Hepatocyte (in vitro differentiated cells): Measurements from ENCODE around the gene E2F1. TPM values are rescaled to one million over a fixed set of nuclear protein-coding genes. Genes with fewer than 3 reads are reported as not detected.

Experiments
- DNase-seq: peaks from one replicate; pipeline ENCODE4 v3.0.0-alpha.2; 2016; ENCODE audit warnings: low spot score
- H2AFZ ChIP-seq: fragments of 200-600 bp; sonication (generic); 2 replicates; pipeline ENCODE4 v1.6.0; 2016; ENCODE audit warnings: antibody characterized with exemption, mild to moderate bottlenecking
- H3K27ac ChIP-seq: fragments of 200-600 bp; sonication (generic); 2 replicates; pipeline ENCODE4 v1.5.1; 2016; ENCODE audit warnings: mild to moderate bottlenecking
- H3K27me3 ChIP-seq: fragments of 200-600 bp; sonication (generic); 2 replicates; pipeline ENCODE4 v1.6.1; 2016
- H3K36me3 ChIP-seq: fragments of 200-600 bp; sonication (generic); replicated peaks from 2 replicates; pipeline ENCODE4 v1.5.1; 2016; ENCODE audit warnings: low read depth; ENCODE audit not compliant: insufficient read depth
- H3K4me1 ChIP-seq: fragments of 200-600 bp; sonication (generic); 2 replicates; pipeline ENCODE4 v1.5.1; 2016; ENCODE audit warnings: mild to moderate bottlenecking, moderate library complexity; ENCODE audit not compliant: insufficient read depth
- H3K4me2 ChIP-seq: fragments of 200-600 bp; sonication (generic); 2 replicates; pipeline ENCODE4 v1.6.0; 2016
- H3K4me3 ChIP-seq: fragments of 200-600 bp; sonication (generic); 2 replicates; pipeline ENCODE4 v1.5.1; 2016; ENCODE audit warnings: mild to moderate bottlenecking
- H3K79me2 ChIP-seq: fragments of 200-600 bp; sonication (generic); 2 replicates; pipeline ENCODE4 v1.6.0; 2017; ENCODE audit warnings: mild to moderate bottlenecking
- H3K9me2 ChIP-seq: fragments of 200-600 bp; sonication (generic); replicated peaks from 2 replicates; pipeline ENCODE4 v1.6.0; 2017; ENCODE audit warnings: mild to moderate bottlenecking; ENCODE audit not compliant: insufficient read depth
- H3K9me3 ChIP-seq: fragments of 200-600 bp; sonication (generic); 2 replicates; pipeline ENCODE4 v1.5.1; 2016; ENCODE audit warnings: low read depth, mild to moderate bottlenecking
- H4K20me1 ChIP-seq: fragments of 200-600 bp; sonication (generic); 2 replicates; pipeline ENCODE4 v1.6.0; 2016; ENCODE audit warnings: mild to moderate bottlenecking; ENCODE audit not compliant: insufficient read depth, poor library complexity, severe bottlenecking
- EZH2 ChIP-seq: fragments of 200-600 bp; sonication (generic); IDR thresholded peaks from 2 replicates; pipeline ENCODE4 v1.6.1; 2016; ENCODE audit warnings: antibody characterized with exemption, mild to moderate bottlenecking, borderline replicate concordance
- EZH2phosphoT487 ChIP-seq: fragments of 200-600 bp; sonication (generic); IDR thresholded peaks from one replicate; pipeline ENCODE4 v1.6.1; 2018; ENCODE audit warnings: antibody characterized with exemption, mild to moderate bottlenecking, low read depth, moderate library complexity; ENCODE audit not compliant: unreplicated experiment, severe bottlenecking
- WGBS: methylation state at CpG from one replicate; pipeline ENCODE4 v1.1.6; 2016; ENCODE audit warnings: low lambda C conversion rate; ENCODE audit errors: missing lambda C conversion rate; 5-methylcytosine and 5-hydroxymethylcytosine counted together
- polyA plus RNA-seq: library from polyadenylated mRNA; unstranded; fragments of >200 nt; fragmentation: Nextera tagmentation; extraction: Ambion mirVana; gene quantifications from 2 replicates; pipeline ENCODE4 v1.2.1, GENCODE V29; 2016
- total RNA-seq: library from RNA; depleted of rRNA; stranded (reverse); fragments of >200 nt; gene quantifications from 2 replicates; pipeline ENCODE4 v1.2.3, GENCODE V29; 2014
- TF ChIP-seq, protein P1 (sequence below): fragments of 200-600 bp; sonication (generic); IDR thresholded peaks from 2 replicates; pipeline ENCODE4 v1.5.1; 2016; ENCODE audit warnings: antibody characterized with exemption, mild to moderate bottlenecking; ENCODE audit not compliant: poor library complexity

E2F1 gene
- total and polyA plus RNA-seq, 2 experiments from 2014 or later, result 9.1 to 11.8 TPM

GRCh38 chr20:33731693-33732165, 45.5 kb upstream of the E2F1 start, which contains the start of gene ZNF341:
TSS of gene ZNF341 (plus strand) at chr20:33731996. CDS start at chr20:33732022, 26 bp downstream.
- no peaks in the 10 kb centered on the region for H3K9me2 ChIP-seq
- H2AFZ ChIP-seq, result peak within 1 kb of the TSS; percentile 91
- no peaks in the 10 kb centered on the region for H4K20me1 ChIP-seq
- H3K4me1 ChIP-seq, result peaks cover 26% of the 10 kb centered on the region
- no peaks in the 10 kb centered on the region for H3K27me3 ChIP-seq
- peak within 1 kb of the TSS; percentile 89 for H3K4me2 ChIP-seq
- peaks cover 4% of the 10 kb centered on the region for H3K9me3 ChIP-seq
- WGBS, result 13% methylated on average over 38 of the region's 57 CpGs
- peak within 1 kb of the TSS; percentile 95 for H3K27ac ChIP-seq
- peak; percentile 97 for DNase-seq
- no peaks in the 10 kb centered on the region for H3K79me2 ChIP-seq
- TF ChIP-seq, protein P1, sequence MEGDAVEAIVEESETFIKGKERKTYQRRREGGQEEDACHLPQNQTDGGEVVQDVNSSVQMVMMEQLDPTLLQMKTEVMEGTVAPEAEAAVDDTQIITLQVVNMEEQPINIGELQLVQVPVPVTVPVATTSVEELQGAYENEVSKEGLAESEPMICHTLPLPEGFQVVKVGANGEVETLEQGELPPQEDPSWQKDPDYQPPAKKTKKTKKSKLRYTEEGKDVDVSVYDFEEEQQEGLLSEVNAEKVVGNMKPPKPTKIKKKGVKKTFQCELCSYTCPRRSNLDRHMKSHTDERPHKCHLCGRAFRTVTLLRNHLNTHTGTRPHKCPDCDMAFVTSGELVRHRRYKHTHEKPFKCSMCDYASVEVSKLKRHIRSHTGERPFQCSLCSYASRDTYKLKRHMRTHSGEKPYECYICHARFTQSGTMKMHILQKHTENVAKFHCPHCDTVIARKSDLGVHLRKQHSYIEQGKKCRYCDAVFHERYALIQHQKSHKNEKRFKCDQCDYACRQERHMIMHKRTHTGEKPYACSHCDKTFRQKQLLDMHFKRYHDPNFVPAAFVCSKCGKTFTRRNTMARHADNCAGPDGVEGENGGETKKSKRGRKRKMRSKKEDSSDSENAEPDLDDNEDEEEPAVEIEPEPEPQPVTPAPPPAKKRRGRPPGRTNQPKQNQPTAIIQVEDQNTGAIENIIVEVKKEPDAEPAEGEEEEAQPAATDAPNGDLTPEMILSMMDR, result peak; percentile 99
- no peak for TF ChIP-seq EZH2
- peak within 1 kb of the TSS; percentile 48 for H3K4me3 ChIP-seq
- no peaks in the 10 kb centered on the region for H3K36me3 ChIP-seq

DNA sequence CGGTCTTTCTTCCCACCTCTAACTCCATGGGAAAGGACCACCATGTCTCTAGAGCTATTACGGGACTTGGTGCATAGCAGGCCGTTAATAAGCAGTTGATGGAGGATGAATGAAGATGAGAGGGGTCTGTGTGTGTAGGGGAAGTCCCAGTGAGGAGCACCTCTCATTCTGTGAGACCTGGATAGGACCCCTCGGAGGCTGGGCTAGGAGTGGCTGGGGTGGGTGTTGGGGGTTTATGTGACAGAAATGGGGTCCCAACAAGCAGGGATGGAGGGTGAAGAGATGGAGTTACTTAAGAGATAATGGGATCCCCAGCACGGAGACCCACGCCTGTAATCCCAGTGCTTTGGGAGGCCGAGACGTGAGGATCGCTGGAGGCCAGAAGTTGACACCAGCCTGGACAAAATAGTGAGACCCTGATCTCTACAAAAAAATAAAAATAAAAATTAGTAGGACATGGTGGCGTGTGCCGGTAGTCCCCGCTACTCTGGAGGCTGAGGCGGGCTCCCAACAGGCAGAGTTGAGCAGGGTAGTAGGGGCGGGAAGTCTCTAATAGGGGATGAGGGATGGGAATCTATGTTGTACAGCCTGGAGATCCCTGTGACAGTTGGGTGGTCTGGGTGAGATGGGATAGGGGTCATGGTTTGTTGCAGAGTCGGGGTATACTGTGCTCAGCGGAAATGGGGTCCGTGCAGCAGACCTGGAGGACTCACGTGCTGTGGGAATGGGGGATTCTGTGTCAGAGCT, 44.9 kb upstream of the E2F1 start:
- Histone ChIP-seq H3K27me3 (no peaks in the 10 kb centered on the region), H3K4me3 (no peak overlapping the region), H3K27ac (peak overlapping the region; percentile 95), H2AFZ (peak overlapping the region; percentile 84), H3K4me2 (peak overlapping the region; percentile 80), H3K4me1 (peaks cover 26% of the 10 kb centered on the region), H3K9me3 (peaks cover 4% of the 10 kb centered on the region), H3K79me2 (no peaks in the 10 kb centered on the region), H3K36me3 (no peaks in the 10 kb centered on the region), H4K20me1 (no peaks in the 10 kb centered on the region), H3K9me2 (no peaks in the 10 kb centered on the region)
- DNase-seq, result no peak
- TF ChIP-seq EZH2phosphoT487 (no peak), EZH2 (no peak)
- TF ChIP-seq, protein P1, result no peak
- WGBS, result 88% methylated on average over 18 of the region's 18 CpGs

DNA sequence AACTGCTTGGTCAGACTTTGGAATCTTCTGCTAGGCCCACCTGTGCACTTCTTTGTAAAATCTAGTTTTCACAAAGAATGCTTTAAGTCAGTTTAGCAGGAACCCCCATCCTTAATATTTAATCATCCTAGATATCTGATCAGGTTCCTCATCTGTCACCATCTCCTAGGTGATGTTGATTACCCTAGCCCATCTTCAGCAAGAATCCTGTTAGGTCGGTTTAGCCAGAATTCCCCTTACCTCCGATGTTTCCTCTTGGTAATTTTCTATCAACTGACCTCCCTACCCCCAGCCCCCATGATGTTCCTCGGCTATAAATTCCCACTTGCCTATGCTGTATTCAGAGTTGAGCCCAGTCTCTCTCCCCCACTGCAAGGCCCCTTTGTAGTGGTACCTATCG, 42.9 kb upstream of the E2F1 start:
- Histone ChIP-seq H3K4me3 (no peak overlapping the region), H3K79me2 (no peaks in the 10 kb centered on the region), H3K36me3 (no peaks in the 10 kb centered on the region), H3K4me2 (no peak overlapping the region), H4K20me1 (no peaks in the 10 kb centered on the region), H3K9me2 (no peaks in the 10 kb centered on the region), H3K27me3 (no peaks in the 10 kb centered on the region), H3K27ac (no peak overlapping the region), H3K9me3 (no peaks in the 10 kb centered on the region), H2AFZ (no peak overlapping the region), H3K4me1 (peaks cover 24% of the 10 kb centered on the region)
- DNase-seq, result no peak
- TF ChIP-seq EZH2phosphoT487 (no peak), EZH2 (no peak)
- TF ChIP-seq, protein P1, result no peak
- 67% methylated on average over 4 of the region's 4 CpGs for WGBS
